Duodenal mucosa (tissue), 2 donors: ENCODE data around the gene MAN2A1.

Experiments used
- H3K27ac ChIP-seq: one replicate; pipeline ENCODE4 v1.7.0; 2013; ENCODE audit warnings: low read depth, low read length
- H3K27me3 ChIP-seq, 2 donors: one replicate each; pipeline ENCODE4 v1.7.0; 2013; ENCODE audit warnings: low read length in 2 of 2, control low read depth in 1 of 2; ENCODE audit not compliant: insufficient read depth in 2 of 2, control insufficient read depth in 1 of 2
- H3K36me3 ChIP-seq, 2 donors: one replicate each; pipeline ENCODE4 v1.7.0; 2013; ENCODE audit warnings: low read length in 2 of 2, control low read depth in 1 of 2; ENCODE audit not compliant: insufficient read depth in 2 of 2, control insufficient read depth in 1 of 2
- H3K4me1 ChIP-seq, 2 donors: one replicate each; pipeline ENCODE4 v1.7.0; 2013; ENCODE audit warnings: low read length in 2 of 2, control low read depth in 1 of 2; ENCODE audit not compliant: insufficient read depth in 2 of 2, control insufficient read depth in 1 of 2
- H3K4me3 ChIP-seq, 2 donors: one replicate each; pipeline ENCODE4 v1.7.0; 2013; ENCODE audit warnings: low read length in 2 of 2, low read depth in 1 of 2
- H3K9ac ChIP-seq, 2 donors: one replicate each; pipeline ENCODE4 v1.7.0; 2013; ENCODE audit warnings: low read length in 2 of 2, low read depth in 1 of 2
- H3K9me3 ChIP-seq, 2 donors: one replicate each; pipeline ENCODE4 v1.7.0; 2013; ENCODE audit warnings: low read length in 2 of 2, control low read depth in 1 of 2; ENCODE audit not compliant: control insufficient read depth in 1 of 2

Gene MAN2A1

DNA sequence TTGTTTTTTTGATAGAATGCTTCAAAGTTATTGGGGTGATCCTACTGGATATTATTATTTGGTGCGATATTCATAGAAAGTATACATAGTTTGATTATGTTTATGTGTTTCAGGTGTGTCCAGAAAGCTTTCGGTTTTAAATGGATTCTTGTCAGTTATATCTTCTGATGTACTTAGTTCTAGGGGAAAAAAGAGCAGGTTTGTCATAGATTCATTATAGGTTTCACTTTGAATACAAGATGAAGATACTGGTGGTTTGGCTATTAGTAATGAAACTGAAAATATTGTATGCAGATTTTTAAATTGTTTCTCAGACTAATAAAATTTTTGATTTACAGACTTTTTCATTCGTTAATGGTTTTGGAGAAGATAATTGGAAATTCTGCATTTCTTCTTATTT lies 98.9 kb downstream of the MAN2A1 start:
- no peak overlapping the region for H3K9ac ChIP-seq
- peaks cover 14 to 15% of the 10 kb centered on the region in 2 donors for H3K36me3 ChIP-seq
- H3K9me3 ChIP-seq: no peaks in the 10 kb centered on the region
- no peak overlapping the region for H3K27ac ChIP-seq
- H3K27me3 ChIP-seq: no peaks in the 10 kb centered on the region
- H3K4me3 ChIP-seq: no peak overlapping the region
- H3K4me1 ChIP-seq: peaks cover 0 to 8% of the 10 kb centered on the region in 2 donors

DNA sequence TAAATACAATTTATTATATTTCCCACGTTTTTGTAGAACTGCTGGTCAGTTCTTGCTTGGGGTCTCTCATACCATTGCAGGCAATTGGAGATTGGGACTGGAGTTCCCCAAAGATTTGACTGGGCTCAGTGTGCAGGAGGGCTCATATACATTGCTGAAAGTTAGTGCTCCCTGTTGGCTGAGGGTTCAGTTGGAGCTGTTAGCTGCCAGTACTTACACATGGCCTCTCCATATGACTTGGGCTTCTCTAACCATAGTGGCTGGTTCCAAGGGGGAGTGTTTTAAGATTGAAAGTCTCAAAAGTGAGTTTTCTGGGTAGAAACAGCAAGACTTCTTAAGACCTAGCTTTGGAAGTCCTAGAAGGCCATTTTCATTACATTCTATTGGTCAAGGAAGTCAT lies 102.9 kb downstream of the MAN2A1 start:
- Histone ChIP-seq H3K9me3 (no peaks in the 10 kb centered on the region), H3K4me1 (no peaks in the 10 kb centered on the region), H3K9ac (no peak overlapping the region)

DNA sequence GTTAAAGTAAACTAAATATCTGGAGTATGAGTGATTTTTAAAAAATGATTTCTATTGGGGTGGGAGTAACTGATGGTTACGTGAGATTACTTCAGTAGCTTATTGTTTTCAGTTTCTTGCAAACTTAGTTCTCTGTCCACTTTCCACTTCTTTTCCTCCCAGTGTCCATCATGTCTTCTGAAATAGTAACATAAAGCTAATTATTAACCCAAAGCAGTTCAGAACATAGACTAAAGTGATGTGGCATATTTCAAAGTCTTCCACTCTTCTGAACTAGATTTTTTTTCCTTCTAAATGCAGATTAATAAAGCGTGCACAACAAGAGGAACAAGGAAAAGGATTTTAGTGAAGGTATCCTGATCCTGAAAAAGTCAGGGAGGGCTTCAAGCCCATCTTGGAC lies 114.1 kb downstream of the MAN2A1 start:
- H3K27ac ChIP-seq: no peak overlapping the region
- H3K4me3 ChIP-seq: no peak overlapping the region
- no peaks in the 10 kb centered on the region for H3K27me3 ChIP-seq
- H3K9me3 ChIP-seq: no peaks in the 10 kb centered on the region
- H3K4me1 ChIP-seq: no peaks in the 10 kb centered on the region
- H3K36me3 ChIP-seq: peaks cover 3 to 12% of the 10 kb centered on the region in 2 donors
- no peak overlapping the region for H3K9ac ChIP-seq

More for the DNA sequence above, 102.9 kb downstream of the MAN2A1 start:
- Histone ChIP-seq H3K4me3 (no peak overlapping the region), H3K27me3 (no peaks in the 10 kb centered on the region), H3K36me3 (peaks cover 11 to 37% of the 10 kb centered on the region in 2 donors), H3K27ac (no peak overlapping the region)

- H3K9me3 ChIP-seq: no peaks in the 10 kb centered on the region
- no peaks in the 10 kb centered on the region for H3K27me3 ChIP-seq
- H3K36me3 ChIP-seq: peaks cover 2 to 8% of the 10 kb centered on the region in 2 donors
- H3K27ac ChIP-seq: no peak overlapping the region
- H3K9ac ChIP-seq: no peak overlapping the region
- H3K4me3 ChIP-seq: no peak overlapping the region
- no peaks in the 10 kb centered on the region for H3K4me1 ChIP-seq
Observed at GRCh38 chr5:109805472-109805871, 115.7 kb downstream of the MAN2A1 start.

DNA sequence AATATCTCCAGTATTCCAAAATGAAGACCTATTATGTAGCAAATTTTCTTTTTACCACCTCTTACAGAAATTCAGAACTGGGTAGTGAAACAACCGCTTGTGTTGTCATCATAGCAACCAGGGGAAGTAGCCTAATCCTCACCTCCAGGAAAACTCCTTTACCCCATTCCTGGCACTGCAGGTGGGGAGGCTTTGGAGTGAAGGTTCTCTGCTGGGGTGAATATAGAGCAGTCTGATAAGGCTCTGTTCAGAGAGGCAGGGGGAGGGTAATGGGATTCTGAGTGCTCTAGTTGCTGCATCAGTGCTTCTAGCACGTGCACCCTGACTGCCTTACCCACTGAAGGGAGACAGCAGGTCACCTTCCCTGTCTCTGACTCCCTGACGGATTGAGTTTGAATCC lies 116.2 kb downstream of the MAN2A1 start:
- H3K4me3 ChIP-seq: no peak overlapping the region
- no peak overlapping the region for H3K9ac ChIP-seq
- no peaks in the 10 kb centered on the region for H3K9me3 ChIP-seq
- no peaks in the 10 kb centered on the region for H3K4me1 ChIP-seq
- H3K27ac ChIP-seq: no peak overlapping the region
- H3K36me3 ChIP-seq: peaks cover 3 to 8% of the 10 kb centered on the region in 2 donors
- no peaks in the 10 kb centered on the region for H3K27me3 ChIP-seq

- H3K27me3 ChIP-seq: no peaks in the 10 kb centered on the region
- H3K4me3 ChIP-seq: no peak overlapping the region
- no peak overlapping the region for H3K27ac ChIP-seq
- H3K36me3 ChIP-seq: peaks cover 6 to 23% of the 10 kb centered on the region in 2 donors
- H3K9ac ChIP-seq: no peak overlapping the region
- H3K9me3 ChIP-seq: no peaks in the 10 kb centered on the region
- no peaks in the 10 kb centered on the region for H3K4me1 ChIP-seq
Observed at GRCh38 chr5:109812698-109813097, 123.0 kb downstream of the MAN2A1 start.

DNA sequence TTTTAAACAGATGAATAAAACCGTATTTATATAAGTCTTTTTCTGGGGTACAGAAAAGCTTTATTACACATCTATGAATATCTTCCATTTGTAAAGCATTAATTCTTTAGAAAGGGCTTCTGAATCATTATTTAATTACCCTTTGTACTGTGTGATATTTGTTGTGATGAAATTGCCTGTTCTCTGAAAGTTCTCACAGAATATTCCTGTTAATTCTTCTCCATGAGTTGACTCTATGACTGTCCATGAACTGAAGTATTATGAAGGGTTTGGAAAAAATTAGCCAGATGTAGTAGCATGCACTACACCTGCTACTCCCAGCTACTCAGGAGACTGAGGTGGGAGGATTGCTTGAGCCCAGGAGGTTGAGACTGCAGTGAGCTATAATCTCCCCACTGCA lies 127.0 kb downstream of the MAN2A1 start:
- H3K9me3 ChIP-seq: no peaks in the 10 kb centered on the region
- no peak overlapping the region for H3K9ac ChIP-seq
- no peak overlapping the region for H3K27ac ChIP-seq
- H3K4me3 ChIP-seq: no peak overlapping the region
- H3K27me3 ChIP-seq: no peaks in the 10 kb centered on the region
- H3K4me1 ChIP-seq: no peaks in the 10 kb centered on the region
- peaks cover 14 to 34% of the 10 kb centered on the region in 2 donors for H3K36me3 ChIP-seq

GRCh38 chr5:109819878-109820277 lies 130.2 kb downstream of the MAN2A1 start:
- H3K27me3 ChIP-seq: no peaks in the 10 kb centered on the region
- no peaks in the 10 kb centered on the region for H3K4me1 ChIP-seq
- H3K9me3 ChIP-seq: no peaks in the 10 kb centered on the region
- H3K36me3 ChIP-seq: peaks cover 10 to 41% of the 10 kb centered on the region in 2 donors
- no peak overlapping the region for H3K27ac ChIP-seq
- H3K9ac ChIP-seq: no peak overlapping the region
- H3K4me3 ChIP-seq: no peak overlapping the region

DNA sequence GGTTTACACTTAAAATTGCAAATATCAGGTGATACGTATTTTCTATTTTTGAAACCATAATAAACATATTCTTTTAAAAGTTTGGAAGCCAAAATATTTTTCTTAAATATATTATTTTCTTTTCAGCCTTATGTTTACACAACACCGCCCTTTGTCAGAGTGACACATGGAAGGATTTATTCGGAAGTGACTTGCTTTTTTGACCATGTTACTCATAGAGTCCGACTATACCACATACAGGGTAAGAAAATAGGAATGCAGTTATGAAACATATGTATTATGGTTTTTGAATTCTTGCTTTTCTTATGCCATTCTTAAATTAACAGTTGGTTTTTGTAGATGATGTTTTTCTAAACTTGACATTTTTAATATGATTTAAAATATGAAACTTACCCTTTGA lies 133.9 kb downstream of the MAN2A1 start:
- Histone ChIP-seq H3K4me1 (no peaks in the 10 kb centered on the region), H3K27me3 (no peaks in the 10 kb centered on the region), H3K36me3 (peaks cover 22 to 54% of the 10 kb centered on the region in 2 donors), H3K9me3 (no peaks in the 10 kb centered on the region), H3K9ac (no peak overlapping the region), H3K4me3 (no peak overlapping the region), H3K27ac (no peak overlapping the region)

DNA sequence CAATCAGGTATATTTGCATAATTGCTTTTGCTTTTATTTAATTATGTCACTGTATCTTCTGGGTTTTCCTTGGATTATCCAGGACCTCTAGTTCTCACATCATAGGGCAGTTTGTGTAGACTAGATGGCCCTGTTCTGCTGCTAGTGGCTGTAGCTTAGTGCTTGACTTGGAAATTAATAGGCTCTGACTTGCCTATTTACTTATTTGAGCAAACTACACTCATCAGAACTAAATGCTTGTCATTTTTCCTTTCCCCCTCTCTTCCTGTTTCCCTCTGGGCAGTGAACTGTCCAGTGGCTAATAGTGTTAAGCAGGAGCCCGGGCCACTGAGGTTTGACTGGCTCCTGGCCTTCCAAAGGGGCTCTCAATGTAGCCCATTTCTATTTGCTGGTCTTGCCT lies 135.7 kb downstream of the MAN2A1 start:
- H3K9ac ChIP-seq: no peak overlapping the region
- H3K36me3 ChIP-seq: peaks cover 20 to 45% of the 10 kb centered on the region in 2 donors
- no peak overlapping the region for H3K27ac ChIP-seq
- no peaks in the 10 kb centered on the region for H3K4me1 ChIP-seq
- H3K27me3 ChIP-seq: no peaks in the 10 kb centered on the region
- H3K9me3 ChIP-seq: no peaks in the 10 kb centered on the region
- H3K4me3 ChIP-seq: no peak overlapping the region

DNA sequence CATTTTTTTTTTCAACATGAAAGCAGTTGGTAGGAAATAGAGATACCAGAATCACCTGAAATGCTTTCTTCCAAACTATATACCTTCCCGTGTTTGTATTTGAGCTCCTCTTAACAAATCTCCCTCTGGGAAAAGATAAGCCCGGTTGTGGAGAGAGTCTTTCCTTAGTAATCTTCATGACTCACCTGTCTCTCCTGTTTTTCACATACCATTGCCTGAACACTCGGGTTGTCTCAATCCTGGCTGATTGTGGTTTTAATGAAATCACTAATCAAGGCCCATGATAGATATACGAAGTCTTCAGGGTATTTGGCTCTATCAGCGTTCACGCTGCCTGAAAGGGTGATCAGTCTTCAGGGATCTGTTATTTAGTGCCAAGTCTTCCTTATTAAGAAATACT lies 136.7 kb downstream of the MAN2A1 start:
- Histone ChIP-seq H3K4me3 (no peak overlapping the region), H3K9ac (no peak overlapping the region), H3K27me3 (no peaks in the 10 kb centered on the region), H3K36me3 (peaks cover 18 to 46% of the 10 kb centered on the region in 2 donors), H3K9me3 (no peaks in the 10 kb centered on the region), H3K27ac (no peak overlapping the region), H3K4me1 (no peaks in the 10 kb centered on the region)
